SK-N-DZ (cell line): ENCODE measurements around the gene KDM5A. TPM values are rescaled to one million over a fixed set of nuclear protein-coding genes. Genes with fewer than 3 reads are reported as not detected.
"Not testable (repeated sequence)": the region's sequence is repeated elsewhere in the genome, so short reads cannot be mapped to it uniquely, and the experiment has no call there.

Experiments
- DNase-seq: peaks from one replicate; pipeline ENCODE4 v3.0.0-alpha.2; 2015; ENCODE audit warnings: low spot score
- polyA plus RNA-seq, 2 experiments: library from polyadenylated mRNA; depleted of rRNA; stranded (reverse); fragments of >200 nt; gene quantifications; 2 replicates each; pipeline ENCODE4 v1.2.3, GENCODE V29; 2014

The KDM5A gene
- 18.1 and 22.7 TPM in 2 replicates for polyA plus RNA-seq (2014; cell fraction: cytosol; rRNA removed)
- 11.7 and 11.9 TPM in 2 replicates for polyA plus RNA-seq (2014; cell fraction: nucleus; rRNA removed)

- peak; percentile 95 for DNase-seq
Observed at GRCh38 chr12:389142-390096, at the start of gene KDM5A. KDM5A (minus strand) TSS chr12:389320; CDS start chr12:389091, 229 bp downstream.

GRCh38 chr12:435737-436136 is 46.6 kb upstream of the KDM5A start:
- not testable (repeated sequence) for DNase-seq

- DNase-seq: no peak
Observed at GRCh38 chr12:422526-422925, 33.4 kb upstream of the KDM5A start.

GRCh38 chr12:418432-418831 is 29.3 kb upstream of the KDM5A start:
- DNase-seq: no peak

- DNase-seq: no peak
Observed at GRCh38 chr12:414859-415258, 25.7 kb upstream of the KDM5A start.

- peak; percentile 58 for DNase-seq
Observed at GRCh38 chr12:402029-402389, 12.9 kb upstream of the KDM5A start.

- peak; percentile 95 for DNase-seq
Observed at GRCh38 chr12:401235-402028, 12.3 kb upstream of the KDM5A start, which contains the start of gene CCDC77. CCDC77 (plus strand) TSS chr12:401644; CDS start chr12:409384, 7,740 bp downstream.

- DNase-seq: peak; percentile 12
Observed at GRCh38 chr12:400828-401227, 11.7 kb upstream of the KDM5A start.

GRCh38 chr12:388541-389141 is 479 bp downstream of the KDM5A start:
- peak; percentile 26 for DNase-seq

- DNase-seq: no peak
Observed at GRCh38 chr12:388012-388411, 1.1 kb downstream of the KDM5A start.

- DNase-seq: no peak
Observed at GRCh38 chr12:386651-387050, 2.5 kb downstream of the KDM5A start.

GRCh38 chr12:370739-371485 is 18.2 kb downstream of the KDM5A start:
- not testable (repeated sequence) for DNase-seq

- DNase-seq: no peak
Observed at GRCh38 chr12:367972-368371, 21.1 kb downstream of the KDM5A start.

GRCh38 chr12:366820-367219 is 22.3 kb downstream of the KDM5A start:
- DNase-seq: no peak

- DNase-seq: no peak
Observed at GRCh38 chr12:359091-359490, 30.0 kb downstream of the KDM5A start.

- no peak for DNase-seq
Observed at GRCh38 chr12:356276-356988, 32.7 kb downstream of the KDM5A start.

GRCh38 chr12:351197-351596 is 37.9 kb downstream of the KDM5A start:
- not testable (repeated sequence) for DNase-seq

- DNase-seq: not testable (repeated sequence)
Observed at GRCh38 chr12:349625-350024, 39.5 kb downstream of the KDM5A start.

GRCh38 chr12:343036-343435 is 46.1 kb downstream of the KDM5A start:
- DNase-seq: not testable (repeated sequence)

- DNase-seq: no peak
Observed at GRCh38 chr12:337039-337438, 52.1 kb downstream of the KDM5A start.
